Hematopoietic multipotent progenitor cell treated with erythropoietin and hydrocortisone succinate and interleukin-3 and kit ligand, for 17 days (in vitro differentiated cells): Measurements from ENCODE around the gene ST3GAL3.

ENCODE experiments used
- DNase-seq: peaks from one replicate; pipeline ENCODE4 v3.0.0-alpha.2; 2015; ENCODE audit warnings: low spot score

The ST3GAL3 gene

GRCh38 chr1:43786960-43787359, 79.6 kb downstream of the ST3GAL3 start:
- no peak for DNase-seq

GRCh38 chr1:43789604-43790550, 82.5 kb downstream of the ST3GAL3 start:
- no peak for DNase-seq

GRCh38 chr1:43791243-43791642, 83.9 kb downstream of the ST3GAL3 start:
- DNase-seq: no peak

GRCh38 chr1:43796111-43796581, 88.8 kb downstream of the ST3GAL3 start:
- DNase-seq: no peak

- DNase-seq: no peak
These were observed 90.6 kb downstream of the ST3GAL3 start for GRCh38 chr1:43797891-43798290.

- no peak for DNase-seq
These were observed 92.6 kb downstream of the ST3GAL3 start for GRCh38 chr1:43799656-43800635.

- DNase-seq: no peak
These were observed 93.4 kb downstream of the ST3GAL3 start for GRCh38 chr1:43800771-43801170.

GRCh38 chr1:43801203-43801602, 93.9 kb downstream of the ST3GAL3 start:
- DNase-seq: no peak

GRCh38 chr1:43802356-43802980, 95.1 kb downstream of the ST3GAL3 start:
- DNase-seq: no peak

GRCh38 chr1:43803105-43803504, 95.8 kb downstream of the ST3GAL3 start:
- DNase-seq: no peak

GRCh38 chr1:43803646-43804045, 96.3 kb downstream of the ST3GAL3 start:
- no peak for DNase-seq

- DNase-seq: no peak
These were observed 97.2 kb downstream of the ST3GAL3 start for GRCh38 chr1:43804569-43804968.

- no peak for DNase-seq
These were observed 98.0 kb downstream of the ST3GAL3 start for GRCh38 chr1:43805340-43805739.

- DNase-seq: no peak
These were observed 98.8 kb downstream of the ST3GAL3 start for GRCh38 chr1:43806183-43806582.

GRCh38 chr1:43809097-43809673, 101.8 kb downstream of the ST3GAL3 start:
- DNase-seq: no peak

GRCh38 chr1:43812579-43812978, 105.2 kb downstream of the ST3GAL3 start:
- DNase-seq: no peak

GRCh38 chr1:43814401-43814800, 107.1 kb downstream of the ST3GAL3 start:
- no peak for DNase-seq

- DNase-seq: no peak
These were observed 110.1 kb downstream of the ST3GAL3 start for GRCh38 chr1:43817304-43817939.

GRCh38 chr1:43818691-43819090, 111.4 kb downstream of the ST3GAL3 start:
- DNase-seq: no peak

GRCh38 chr1:43819357-43819756, 112.0 kb downstream of the ST3GAL3 start:
- DNase-seq: no peak

- DNase-seq: no peak
These were observed 114.1 kb downstream of the ST3GAL3 start for GRCh38 chr1:43821471-43821870.
